ELF-1 (cell line): ENCODE measurements around the gene ECHS1.

Experiments
- DNase-seq: peaks from one replicate; pipeline ENCODE4 v3.0.0-alpha.2; 2016; ENCODE audit warnings: low read depth, low spot score

ECHS1 gene

GRCh38 chr10:133341983-133342382 is 31.2 kb downstream of the ECHS1 start:
- DNase-seq = no peak

- DNase-seq = no peak
Measured at GRCh38 chr10:133339708-133340380, 33.3 kb downstream of the ECHS1 start.

DNA sequence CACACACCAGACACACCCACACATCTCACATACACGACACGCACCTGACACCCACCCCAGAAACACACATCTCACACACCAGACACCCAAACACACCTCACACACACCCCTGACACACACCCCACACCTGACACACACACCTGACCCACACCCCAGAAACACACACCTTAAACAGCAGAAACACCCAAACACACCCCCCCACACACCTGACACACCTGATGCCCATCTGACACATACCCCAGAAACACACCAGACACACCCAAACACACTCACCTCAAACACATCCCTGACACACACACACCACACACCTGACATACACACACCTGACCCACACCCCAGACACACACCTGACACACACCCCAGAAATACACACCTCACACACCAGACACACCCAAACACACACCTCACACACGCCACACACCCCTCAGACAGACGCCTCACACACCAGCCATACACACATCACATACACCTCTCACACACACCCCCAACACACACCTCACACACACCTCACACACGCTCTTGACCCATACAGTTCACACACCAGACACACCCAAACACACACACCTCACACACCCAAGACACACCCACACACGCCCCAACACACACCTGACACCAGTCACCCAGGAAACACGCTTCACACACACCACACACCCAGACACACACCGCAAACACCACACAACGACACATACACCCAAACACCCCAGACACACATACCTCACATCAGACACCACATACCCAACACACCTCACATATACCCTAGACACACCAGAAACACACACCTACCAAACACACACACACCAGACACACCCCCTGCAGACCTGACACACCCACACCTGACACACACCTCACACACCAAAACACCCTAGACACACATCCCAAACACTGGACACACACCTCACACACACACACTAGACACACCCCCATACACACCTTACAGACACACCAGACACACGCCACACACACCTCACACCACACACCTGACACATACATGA is 34.8 kb downstream of the ECHS1 start:
- DNase-seq = no peak

GRCh38 chr10:133337370-133337725 is 35.8 kb downstream of the ECHS1 start:
- no peak for DNase-seq

DNA sequence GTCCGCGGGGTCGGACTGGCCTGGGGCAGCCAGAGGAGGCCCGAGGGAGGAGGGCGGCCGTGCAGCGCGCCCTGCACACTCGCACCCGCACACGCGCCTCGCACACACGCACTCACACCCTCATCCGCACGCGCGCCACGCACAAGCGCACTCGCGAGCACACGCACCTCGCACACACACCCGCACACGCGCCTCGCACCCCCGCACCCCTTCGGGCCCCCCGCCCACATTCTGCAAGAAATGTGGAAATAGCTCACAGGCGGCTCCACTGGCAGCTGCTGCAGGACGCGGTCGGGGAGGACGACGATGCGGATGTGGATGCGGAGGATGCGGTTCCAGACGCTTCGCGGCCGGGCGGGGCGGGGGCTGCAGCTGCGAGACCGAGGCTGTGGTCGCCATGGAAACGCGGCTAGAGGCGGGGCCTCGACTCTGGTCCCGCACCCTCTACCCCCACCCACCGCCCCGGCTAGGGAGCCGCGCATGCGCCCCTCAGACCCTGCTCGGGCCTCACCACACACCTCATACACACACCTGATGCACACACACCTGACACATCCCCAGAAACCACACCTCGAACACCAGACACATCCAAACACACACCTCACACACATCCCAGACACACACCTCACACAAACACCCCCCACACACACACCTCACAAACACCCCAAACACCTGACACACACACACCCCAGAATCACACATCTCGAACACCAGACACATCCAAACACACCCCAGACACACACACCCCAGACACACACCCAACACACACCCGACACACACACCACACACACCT is 36.4 kb downstream of the ECHS1 start, which contains the start of gene CALY:
TSS of gene CALY (minus strand) at position 320 of the 793 bp plus-strand sequence. CDS start 7,907 bp downstream, outside the sequence.
- DNase-seq = peak; percentile 73

DNA sequence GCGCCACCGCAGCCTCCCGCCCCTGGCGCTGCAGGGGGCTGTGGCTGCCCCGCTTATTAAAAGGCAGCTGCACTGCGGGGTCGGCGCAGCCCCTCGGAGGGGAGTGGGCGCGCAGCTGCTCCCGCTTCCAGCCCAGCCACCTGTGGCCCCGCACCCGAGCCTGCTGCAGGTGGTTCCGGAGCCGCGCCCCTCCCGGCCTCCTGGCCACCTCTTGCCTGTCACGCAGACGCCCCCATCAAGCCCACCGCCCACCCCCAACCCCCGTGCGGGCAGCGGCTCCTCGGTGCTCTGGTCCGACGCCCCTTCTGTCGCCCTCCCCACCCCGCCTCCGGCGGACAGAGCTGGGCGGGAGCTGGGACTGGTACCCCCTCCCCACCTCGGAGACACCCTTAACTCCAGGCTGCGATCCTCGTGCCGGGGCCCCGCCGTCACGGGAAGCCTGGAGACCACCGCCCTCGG is 37.0 kb downstream of the ECHS1 start:
- no peak for DNase-seq

DNA sequence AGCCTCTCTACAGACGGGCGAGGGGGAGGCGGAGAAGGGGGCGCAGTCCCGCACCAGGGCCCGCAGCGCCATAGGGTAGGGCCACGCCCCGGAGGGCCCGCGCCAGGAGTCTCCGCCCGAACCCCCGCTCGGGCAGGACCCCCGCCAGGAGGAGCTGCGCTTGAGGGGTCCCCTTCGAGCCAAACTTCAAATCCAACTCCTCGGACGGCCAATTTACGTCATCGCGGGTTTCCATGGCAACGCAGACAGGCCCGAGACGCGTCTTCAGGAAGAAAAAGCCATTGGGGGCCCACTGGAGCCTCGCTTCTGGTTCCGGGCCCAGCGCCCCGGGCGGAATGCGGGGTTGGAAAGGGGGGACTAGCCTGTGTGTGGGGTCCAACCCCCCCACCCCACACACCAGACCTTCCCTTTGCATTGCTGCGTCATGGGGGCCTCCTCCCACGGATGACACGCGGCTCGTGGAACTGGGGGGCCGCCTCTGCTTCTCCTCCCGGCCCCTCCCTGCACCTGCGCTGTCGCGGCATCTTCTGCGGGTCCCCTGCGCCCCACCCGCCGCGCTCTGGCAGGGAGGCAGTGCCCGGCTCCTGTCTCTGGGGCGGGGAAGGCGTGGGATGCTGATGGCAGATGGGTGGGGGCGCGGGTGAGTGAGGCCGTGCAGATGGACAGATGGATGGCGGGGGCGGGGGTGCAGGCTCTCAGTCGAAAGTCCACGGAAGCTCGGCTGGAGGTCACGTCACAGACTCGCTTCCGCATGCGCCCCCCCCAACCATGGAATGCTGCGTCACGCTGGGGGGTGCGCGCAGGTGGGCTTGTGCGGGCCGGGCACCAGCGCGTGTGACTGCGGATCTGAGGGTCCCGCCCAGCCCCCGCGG is 37.7 kb downstream of the ECHS1 start:
- peak; percentile 39 for DNase-seq

DNA sequence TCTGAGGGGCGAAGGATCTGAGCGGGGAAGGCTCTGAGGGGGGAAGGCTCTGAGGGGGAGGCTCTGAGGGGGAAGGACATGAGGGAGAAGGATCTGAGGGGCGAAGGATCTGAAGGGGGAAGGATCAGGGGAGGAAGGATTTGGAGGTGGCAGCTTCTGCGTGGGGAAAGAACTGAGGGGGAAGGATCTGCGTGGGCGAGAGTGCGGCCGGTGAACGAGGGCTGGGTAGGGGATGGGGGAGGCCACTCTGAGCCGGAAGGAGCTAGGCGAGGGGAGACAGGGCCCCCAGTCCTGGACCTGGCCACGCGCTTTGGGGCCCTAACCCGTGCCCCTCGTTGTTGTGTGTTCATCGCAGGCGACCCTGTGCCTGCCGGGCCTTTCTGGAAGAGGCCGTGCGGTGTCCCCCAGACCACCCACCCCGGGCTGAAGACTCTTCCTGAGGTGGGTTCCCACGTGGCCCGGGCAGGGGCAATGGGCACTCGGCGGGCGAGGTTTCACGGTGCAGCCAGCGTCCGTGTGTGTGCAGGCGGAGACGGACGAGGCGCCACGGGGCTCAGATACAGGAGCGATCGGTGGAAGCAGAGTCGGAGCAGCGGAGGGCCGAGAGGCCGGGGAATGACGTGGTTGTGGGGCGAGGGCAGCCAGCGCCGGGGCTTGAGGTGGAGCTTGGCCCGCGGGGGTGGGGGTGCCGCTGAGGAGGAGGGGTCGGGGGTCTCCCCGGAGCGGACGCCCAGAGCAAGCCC is 38.5 kb downstream of the ECHS1 start:
- DNase-seq = no peak

GRCh38 chr10:133332936-133333699 is 40.0 kb downstream of the ECHS1 start:
- no peak for DNase-seq

- peak; percentile 94 for DNase-seq
Measured at GRCh38 chr10:133329491-133330202, 43.5 kb downstream of the ECHS1 start.

- no peak for DNase-seq
Measured at GRCh38 chr10:133328358-133329343, 44.5 kb downstream of the ECHS1 start.

DNA sequence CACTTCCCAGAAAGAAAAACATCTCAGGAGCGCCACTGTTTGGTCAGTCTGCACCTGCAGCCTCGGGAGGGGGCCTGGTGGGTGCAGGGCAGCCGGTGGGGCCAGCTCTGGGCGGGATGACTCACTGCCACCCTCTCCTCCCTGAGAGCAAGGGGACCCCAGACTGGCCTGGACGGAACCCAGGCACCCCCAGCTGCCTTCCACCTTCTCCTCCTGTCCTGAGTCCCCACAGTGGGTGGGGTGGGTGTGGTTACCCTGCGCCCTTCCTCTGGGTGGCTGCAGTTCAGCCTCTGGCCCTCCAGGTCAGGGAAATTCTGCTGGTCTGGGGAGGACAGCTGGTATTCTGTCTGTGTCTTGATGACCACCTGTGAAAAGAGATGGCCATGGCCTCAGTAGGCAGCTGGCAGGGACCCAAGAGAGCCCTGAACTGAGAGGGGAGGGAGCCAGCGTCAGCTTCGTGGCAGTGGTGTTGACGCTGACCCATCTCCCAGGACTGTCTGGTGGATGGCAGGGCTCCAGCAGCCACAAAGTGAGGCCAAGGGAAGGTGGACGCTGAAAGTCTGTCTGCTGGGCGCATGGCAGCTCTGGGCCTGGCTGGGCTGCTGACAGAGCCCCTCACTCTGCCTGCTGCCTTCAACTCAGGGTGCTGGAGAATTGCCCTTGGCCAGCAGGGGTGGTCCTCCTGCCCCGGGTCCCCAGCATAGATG is 45.4 kb downstream of the ECHS1 start:
- DNase-seq = no peak

DNA sequence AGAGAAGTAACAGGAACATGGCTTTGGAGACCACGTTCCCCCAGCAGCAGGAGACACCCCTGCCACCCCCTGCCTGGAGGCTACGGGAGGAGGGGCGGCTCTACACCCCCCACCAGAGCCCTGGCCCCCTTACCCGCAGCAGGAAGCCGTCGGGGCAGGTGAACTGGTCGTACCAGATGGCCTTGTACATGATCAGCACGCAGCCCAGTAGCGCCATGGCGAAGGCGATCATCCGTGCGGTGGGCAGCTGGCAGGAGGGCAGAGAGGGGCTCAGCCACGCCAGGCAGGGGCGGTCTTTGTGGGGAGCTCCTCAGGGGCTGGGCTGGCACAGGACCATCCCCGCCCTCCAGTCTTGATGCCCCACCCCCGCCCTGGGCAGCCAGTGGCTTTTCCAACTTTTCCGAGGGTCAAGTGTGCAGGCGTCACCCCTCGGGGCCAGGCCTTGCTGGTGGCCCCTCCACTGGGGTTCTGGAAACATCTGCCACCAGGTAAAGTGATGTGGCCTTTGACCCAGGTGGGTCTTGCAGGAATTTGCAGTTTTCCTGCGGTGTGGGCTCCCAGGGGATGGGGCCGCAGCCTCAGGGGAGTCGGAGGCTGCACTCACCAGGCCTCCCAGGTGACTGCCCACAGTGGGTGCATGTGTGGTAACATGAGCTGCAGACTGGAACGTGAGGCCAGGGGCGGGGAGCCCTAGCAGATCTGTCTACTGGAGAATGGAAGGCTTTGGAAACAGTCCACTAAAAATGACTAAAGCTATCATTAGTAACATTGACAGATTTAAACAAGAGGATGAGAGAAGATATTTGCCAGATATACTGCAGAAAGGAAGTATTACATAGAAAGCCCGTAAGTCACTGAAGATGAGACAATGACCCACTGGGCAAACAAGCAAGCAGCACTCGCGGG is 46.2 kb downstream of the ECHS1 start:
- no peak for DNase-seq

GRCh38 chr10:133326223-133326551 is 47.0 kb downstream of the ECHS1 start:
- DNase-seq = no peak

DNA sequence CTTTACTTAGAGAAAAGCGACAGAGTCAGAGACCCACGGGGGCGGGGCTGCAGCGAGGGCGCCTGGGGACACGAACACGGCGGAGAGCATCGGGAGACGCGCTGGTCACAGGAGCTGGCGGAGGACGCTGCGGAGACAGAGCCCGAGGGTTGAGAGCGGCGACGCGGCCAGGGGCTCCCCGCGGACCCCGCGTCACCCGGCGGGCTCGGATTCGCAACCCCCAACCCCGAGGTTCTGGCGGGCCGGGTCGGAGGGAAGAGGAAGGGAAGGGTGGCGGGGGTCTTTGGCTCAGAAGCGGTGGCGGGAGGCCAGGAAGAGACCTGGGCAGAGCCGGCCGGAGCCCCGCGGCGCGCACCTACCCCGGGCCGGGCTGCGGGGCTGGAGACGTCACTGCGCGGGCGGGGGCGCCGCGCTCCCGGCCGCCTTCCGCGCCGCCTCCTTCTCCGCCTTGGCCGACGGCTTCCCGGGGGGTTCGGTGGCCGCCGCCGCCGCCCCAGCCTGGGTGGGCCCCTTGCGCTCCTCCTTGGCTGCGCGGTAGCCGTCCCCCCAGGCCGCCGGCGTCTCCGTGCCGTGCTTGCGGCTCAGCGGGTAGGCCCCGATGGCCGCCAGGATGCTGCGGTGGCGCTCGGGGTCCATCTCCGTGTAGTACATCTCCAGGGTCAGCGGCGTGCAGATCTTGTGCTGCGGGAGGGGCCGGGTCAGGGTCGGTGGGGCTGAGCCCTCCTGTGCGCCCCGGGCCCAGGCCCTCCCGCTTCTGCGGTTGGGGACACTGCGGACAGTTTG is 47.5 kb downstream of the ECHS1 start:
- no peak for DNase-seq
